ENCODE measurements around the gene GRN.
"Not testable (repeated sequence)": the region's sequence is repeated elsewhere in the genome, so short reads cannot be mapped to it uniquely, and the experiment has no call there.

The GRN gene

GRCh38 chr17:44387804-44388203 is 42.7 kb downstream of the GRN start:
- no peak for TF ChIP-seq POLR2AphosphoS5 (IDR thresholded peaks at IDR 0.05; ENCODE audit: borderline replicate concordance, low read depth, low read length)
- no peak for TF ChIP-seq FOXP2 (optimal IDR thresholded peaks at IDR 0.05; ENCODE audit: control extremely low read depth, extremely low read length, insufficient read depth)
- no peak for TF ChIP-seq EZH2 (IDR thresholded peaks at IDR 0.05)
- no peak overlapping the region for H3K4me3 ChIP-seq
- no peak overlapping the region for H3K27ac ChIP-seq
- DNase-seq (ENCODE audit: low read depth, low spot score) = no peak
- no peaks in the 10 kb centered on the region for H3K9me3 ChIP-seq (ENCODE audit: low read depth, low read length)
- no peak overlapping the region for H3K9ac ChIP-seq (ENCODE audit: insufficient read length)
- H3K36me3 ChIP-seq (ENCODE audit: insufficient read depth, low read length) = no peaks in the 10 kb centered on the region

DNA sequence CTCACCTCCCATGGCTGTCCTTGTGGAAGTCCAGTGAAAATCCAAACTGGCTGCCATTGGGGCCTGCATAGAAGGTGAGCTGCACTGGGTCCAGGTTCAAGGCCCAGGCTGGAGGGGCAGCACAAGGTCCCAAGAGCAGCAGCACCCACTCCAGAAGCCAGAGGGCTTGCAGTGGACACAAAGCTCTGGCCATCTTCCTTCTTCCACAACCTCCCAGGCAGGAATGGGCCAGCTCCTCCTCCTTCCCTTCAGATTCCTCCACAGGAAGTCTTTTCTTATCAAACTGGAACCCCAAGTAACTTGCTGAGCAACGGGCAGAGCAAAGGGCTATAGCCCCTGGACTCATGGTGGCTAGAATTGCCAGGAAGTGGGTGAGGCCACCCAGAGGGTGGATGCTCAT is 44.2 kb downstream of the GRN start, which contains the start of gene ITGA2B:
Gene ITGA2B, minus strand, starts transcription at position 369 of the 400 bp plus-strand sequence. Its CDS starts 176 bp downstream, at position 193.
- no peak within 1 kb of the TSS for H3K4me3 ChIP-seq

GRCh38 chr17:44389723-44390202 is 44.7 kb downstream of the GRN start:
- no peak overlapping the region for H3K9ac ChIP-seq (ENCODE audit: insufficient read length)

More for the DNA sequence above, 44.2 kb downstream of the GRN start, which contains the start of gene ITGA2B:
- H3K27ac ChIP-seq = no peak within 1 kb of the TSS
- no peaks in the 10 kb centered on the region for H3K9me3 ChIP-seq (ENCODE audit: low read depth, low read length)
- TF ChIP-seq POLR2AphosphoS5 (IDR thresholded peaks at IDR 0.05; ENCODE audit: borderline replicate concordance, low read depth, low read length) (no peak), EZH2 (IDR thresholded peaks at IDR 0.05) (no peak), FOXP2 (optimal IDR thresholded peaks at IDR 0.05; ENCODE audit: control extremely low read depth, extremely low read length, insufficient read depth) (no peak)
- H3K9ac ChIP-seq (ENCODE audit: insufficient read length) = no peak within 1 kb of the TSS
- no peaks in the 10 kb centered on the region for H3K36me3 ChIP-seq (ENCODE audit: insufficient read depth, low read length)
- no peak for DNase-seq (ENCODE audit: low read depth, low spot score)

GRCh38 chr17:44390250-44390870 is 45.3 kb downstream of the GRN start:
- Histone ChIP-seq H3K36me3 (ENCODE audit: insufficient read depth, low read length) (no peaks in the 10 kb centered on the region), H3K27ac (no peak overlapping the region), H3K9me3 (ENCODE audit: low read depth, low read length) (no peaks in the 10 kb centered on the region), H3K4me3 (no peak overlapping the region), H3K9ac (ENCODE audit: insufficient read length) (no peak overlapping the region)
- DNase-seq (ENCODE audit: low read depth, low spot score) = no peak
- no peak for TF ChIP-seq POLR2AphosphoS5 (IDR thresholded peaks at IDR 0.05; ENCODE audit: borderline replicate concordance, low read depth, low read length)
- no peak for TF ChIP-seq FOXP2 (optimal IDR thresholded peaks at IDR 0.05; ENCODE audit: control extremely low read depth, extremely low read length, insufficient read depth)
- TF ChIP-seq EZH2 (IDR thresholded peaks at IDR 0.05) = no peak

More at GRCh38 chr17:44389723-44390202, 44.7 kb downstream of the GRN start:
- DNase-seq (ENCODE audit: low read depth, low spot score) = no peak
- no peaks in the 10 kb centered on the region for H3K9me3 ChIP-seq (ENCODE audit: low read depth, low read length)
- no peaks in the 10 kb centered on the region for H3K36me3 ChIP-seq (ENCODE audit: insufficient read depth, low read length)
- no peak for TF ChIP-seq POLR2AphosphoS5 (IDR thresholded peaks at IDR 0.05; ENCODE audit: borderline replicate concordance, low read depth, low read length)
- no peak for TF ChIP-seq FOXP2 (optimal IDR thresholded peaks at IDR 0.05; ENCODE audit: control extremely low read depth, extremely low read length, insufficient read depth)
- no peak for TF ChIP-seq EZH2 (IDR thresholded peaks at IDR 0.05)
- no peak overlapping the region for H3K4me3 ChIP-seq
- no peak overlapping the region for H3K27ac ChIP-seq

DNA sequence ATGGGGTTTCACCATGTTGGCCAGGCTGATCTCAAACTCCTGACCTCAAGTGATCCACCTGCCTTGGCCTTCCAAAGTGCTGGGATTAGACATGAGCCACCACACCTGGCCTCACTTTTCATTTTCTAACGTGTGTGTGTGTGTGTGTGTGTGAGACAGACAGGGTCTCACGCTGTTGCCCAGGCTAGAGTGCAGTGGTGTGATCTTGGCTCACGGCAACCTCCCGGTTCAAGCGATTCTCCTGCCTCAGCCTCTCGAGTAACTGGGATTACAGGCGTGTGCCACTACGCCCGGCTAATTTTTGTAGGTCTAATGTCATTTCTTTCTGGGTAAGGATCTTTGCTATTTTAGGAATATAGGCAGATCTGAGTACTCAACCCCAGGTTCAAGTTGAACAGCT is 49.0 kb downstream of the GRN start:
- Histone ChIP-seq H3K27ac (0 out of 2 replicates have a peak overlapping the region, but pooled peaks have one; percentile 30), H3K36me3 (ENCODE audit: insufficient read depth, low read length) (peaks cover 13% of the 10 kb centered on the region; the same call in 1 of the 2 replicates)
- H3K4me3 ChIP-seq; H3K9ac ChIP-seq (ENCODE audit: insufficient read length); DNase-seq (ENCODE audit: low read depth, low spot score); H3K9me3 ChIP-seq (ENCODE audit: low read depth, low read length): not testable (repeated sequence)

- no peak overlapping the region for H3K4me3 ChIP-seq
- H3K36me3 ChIP-seq (ENCODE audit: insufficient read depth, low read length) = peaks cover 21% of the 10 kb centered on the region
- TF ChIP-seq POLR2AphosphoS5 (IDR thresholded peaks at IDR 0.05; ENCODE audit: borderline replicate concordance, low read depth, low read length) = no peak
- TF ChIP-seq EZH2 (IDR thresholded peaks at IDR 0.05) = no peak
- TF ChIP-seq FOXP2 (optimal IDR thresholded peaks at IDR 0.05; ENCODE audit: control extremely low read depth, extremely low read length, insufficient read depth) = no peak
- DNase-seq (ENCODE audit: low read depth, low spot score) = no peak
- no peaks in the 10 kb centered on the region for H3K9me3 ChIP-seq (ENCODE audit: low read depth, low read length)
- H3K9ac ChIP-seq (ENCODE audit: insufficient read length) = no peak overlapping the region
- no peak overlapping the region for H3K27ac ChIP-seq
Measured at GRCh38 chr17:44394833-44395232, 49.7 kb downstream of the GRN start.

DNA sequence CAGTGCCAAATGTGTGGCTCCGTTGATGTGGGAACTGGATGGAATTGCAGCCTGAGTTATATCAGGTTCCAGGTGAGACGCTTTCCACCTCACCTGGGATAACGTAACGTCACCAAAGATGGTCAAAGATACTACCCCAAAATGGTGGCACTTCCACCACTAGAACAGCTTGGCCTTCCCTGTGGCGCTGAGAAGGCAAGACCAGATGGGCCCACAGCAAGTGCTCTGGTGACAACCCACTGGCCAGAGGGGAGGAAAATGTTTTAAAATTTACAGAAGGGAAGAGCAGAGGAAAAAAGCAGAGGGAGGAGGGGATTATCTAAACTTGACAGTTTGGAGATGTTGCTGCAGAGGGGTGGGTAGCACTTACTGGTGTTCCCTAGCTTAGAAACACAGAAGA is 51.8 kb downstream of the GRN start:
- no peak for DNase-seq (ENCODE audit: low read depth, low spot score)
- Histone ChIP-seq H3K36me3 (ENCODE audit: insufficient read depth, low read length) (peaks cover 39% of the 10 kb centered on the region), H3K9ac (ENCODE audit: insufficient read length) (no peak overlapping the region), H3K4me3 (no peak overlapping the region), H3K9me3 (ENCODE audit: low read depth, low read length) (no peaks in the 10 kb centered on the region), H3K27ac (no peak overlapping the region)
- TF ChIP-seq POLR2AphosphoS5 (IDR thresholded peaks at IDR 0.05; ENCODE audit: borderline replicate concordance, low read depth, low read length) = no peak
- TF ChIP-seq FOXP2 (optimal IDR thresholded peaks at IDR 0.05; ENCODE audit: control extremely low read depth, extremely low read length, insufficient read depth) = no peak
- TF ChIP-seq EZH2 (IDR thresholded peaks at IDR 0.05) = no peak

GRCh38 chr17:44397479-44398440 is 52.7 kb downstream of the GRN start:
- Histone ChIP-seq H3K4me3 (no peak overlapping the region), H3K27ac (no peak overlapping the region), H3K9ac (ENCODE audit: insufficient read length) (no peak overlapping the region), H3K36me3 (ENCODE audit: insufficient read depth, low read length) (peaks cover 39% of the 10 kb centered on the region), H3K9me3 (ENCODE audit: low read depth, low read length) (no peaks in the 10 kb centered on the region)
- TF ChIP-seq EZH2 (IDR thresholded peaks at IDR 0.05) (no peak), FOXP2 (optimal IDR thresholded peaks at IDR 0.05; ENCODE audit: control extremely low read depth, extremely low read length, insufficient read depth) (no peak), POLR2AphosphoS5 (IDR thresholded peaks at IDR 0.05; ENCODE audit: borderline replicate concordance, low read depth, low read length) (no peak)
- DNase-seq (ENCODE audit: low read depth, low spot score) = no peak

Data from SK-N-MC (cell line).